ENCODE results near the gene GPX7.
"Not testable (repeated sequence)": the region's sequence is repeated elsewhere in the genome, so short reads cannot be mapped to it uniquely, and the experiment has no call there.

The GPX7 gene

DNA sequence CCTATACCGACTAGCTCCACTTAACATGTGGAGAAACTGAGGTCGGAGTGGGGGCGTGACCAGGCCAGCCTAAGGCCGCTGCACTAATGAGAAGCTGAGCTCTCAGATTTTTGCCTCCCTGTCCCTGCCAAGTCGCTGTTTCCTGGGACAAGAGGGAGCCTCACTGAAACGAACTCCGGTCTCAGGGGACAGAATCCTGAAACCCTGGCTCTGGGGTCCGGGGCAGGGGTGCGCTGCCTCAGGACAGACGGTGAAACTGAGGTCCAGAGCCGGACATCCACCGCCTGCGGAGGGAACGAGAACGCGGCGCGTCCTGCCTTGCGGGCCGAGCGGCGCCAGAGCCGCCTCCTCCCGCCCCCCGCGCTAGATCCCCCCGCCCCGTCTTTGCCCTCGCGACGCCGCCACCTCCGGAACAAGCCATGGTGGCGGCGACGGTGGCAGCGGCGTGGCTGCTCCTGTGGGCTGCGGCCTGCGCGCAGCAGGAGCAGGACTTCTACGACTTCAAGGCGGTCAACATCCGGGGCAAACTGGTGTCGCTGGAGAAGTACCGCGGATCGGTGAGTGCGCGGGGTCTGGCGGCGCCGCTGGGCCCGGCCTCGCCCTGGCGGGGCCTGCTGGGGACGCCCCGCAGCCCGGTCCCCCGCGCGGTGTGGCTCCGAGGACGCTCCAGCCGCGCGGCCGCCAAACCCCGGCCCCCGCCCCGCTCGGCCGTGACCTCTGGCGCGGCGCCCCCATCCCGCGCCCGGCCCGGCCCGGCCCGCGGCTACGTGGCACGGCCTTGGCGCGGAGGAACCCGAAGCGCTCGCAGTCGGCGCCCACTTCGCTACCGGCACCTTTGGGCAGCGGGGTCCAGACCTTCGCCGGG is at the start of gene GPX7:
TSS of gene GPX7 (plus strand) at position 381 of the 865 bp plus-strand sequence. CDS start at position 420, 39 bp downstream.
- DNase-seq (ENCODE audit: low read depth in 2 of 2) = peak; percentile 14 to 35

DNA sequence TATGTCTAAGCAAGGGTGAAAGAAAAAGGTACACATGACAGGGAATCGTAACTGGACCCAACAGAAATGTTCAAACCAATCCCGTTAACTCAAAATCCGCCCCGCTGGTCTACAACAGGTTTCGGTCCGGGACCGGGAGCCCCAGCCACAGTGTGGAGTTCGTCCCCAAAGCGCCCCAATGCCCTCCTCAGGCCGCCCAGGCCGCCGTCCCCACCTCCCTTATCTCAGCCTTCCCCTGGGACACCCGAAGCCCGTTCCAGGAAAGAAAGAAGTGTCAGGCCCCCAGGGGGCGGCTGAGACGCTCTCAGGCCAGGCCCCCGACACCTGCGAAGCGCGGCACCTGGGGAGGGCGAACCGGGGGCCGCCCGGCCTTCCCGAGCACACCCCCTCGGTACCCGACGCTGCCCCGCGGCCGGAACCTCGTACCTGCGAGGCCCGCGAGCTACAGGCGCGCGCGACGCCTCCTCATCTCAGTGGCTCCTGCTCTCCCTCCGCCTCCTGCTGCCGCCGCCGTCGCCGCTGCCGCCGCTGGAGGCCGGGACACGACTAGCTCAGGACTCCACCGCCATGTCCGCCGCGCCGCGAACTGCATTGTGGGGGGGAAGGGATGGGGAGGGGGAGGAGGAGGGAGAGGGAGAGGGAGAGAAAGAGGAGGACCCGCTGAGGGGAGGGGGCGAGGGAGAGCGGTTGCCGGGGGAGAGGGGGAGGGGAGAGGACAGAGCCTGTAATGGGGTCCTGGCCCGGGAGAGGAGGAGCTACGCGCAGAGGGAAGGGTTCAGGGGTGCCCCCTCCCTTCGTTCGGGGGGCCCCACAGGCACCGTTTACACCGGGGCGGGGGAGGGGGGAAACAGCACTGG is 49.4 kb upstream of the GPX7 start, which contains the start of gene TUT4:
TSS of gene TUT4 (minus strand) at position 588 of the 857 bp plus-strand sequence. CDS start 26,812 bp downstream, outside the sequence.
- peak; percentile 38 to 56 for DNase-seq (ENCODE audit: low read depth in 2 of 2)

DNA sequence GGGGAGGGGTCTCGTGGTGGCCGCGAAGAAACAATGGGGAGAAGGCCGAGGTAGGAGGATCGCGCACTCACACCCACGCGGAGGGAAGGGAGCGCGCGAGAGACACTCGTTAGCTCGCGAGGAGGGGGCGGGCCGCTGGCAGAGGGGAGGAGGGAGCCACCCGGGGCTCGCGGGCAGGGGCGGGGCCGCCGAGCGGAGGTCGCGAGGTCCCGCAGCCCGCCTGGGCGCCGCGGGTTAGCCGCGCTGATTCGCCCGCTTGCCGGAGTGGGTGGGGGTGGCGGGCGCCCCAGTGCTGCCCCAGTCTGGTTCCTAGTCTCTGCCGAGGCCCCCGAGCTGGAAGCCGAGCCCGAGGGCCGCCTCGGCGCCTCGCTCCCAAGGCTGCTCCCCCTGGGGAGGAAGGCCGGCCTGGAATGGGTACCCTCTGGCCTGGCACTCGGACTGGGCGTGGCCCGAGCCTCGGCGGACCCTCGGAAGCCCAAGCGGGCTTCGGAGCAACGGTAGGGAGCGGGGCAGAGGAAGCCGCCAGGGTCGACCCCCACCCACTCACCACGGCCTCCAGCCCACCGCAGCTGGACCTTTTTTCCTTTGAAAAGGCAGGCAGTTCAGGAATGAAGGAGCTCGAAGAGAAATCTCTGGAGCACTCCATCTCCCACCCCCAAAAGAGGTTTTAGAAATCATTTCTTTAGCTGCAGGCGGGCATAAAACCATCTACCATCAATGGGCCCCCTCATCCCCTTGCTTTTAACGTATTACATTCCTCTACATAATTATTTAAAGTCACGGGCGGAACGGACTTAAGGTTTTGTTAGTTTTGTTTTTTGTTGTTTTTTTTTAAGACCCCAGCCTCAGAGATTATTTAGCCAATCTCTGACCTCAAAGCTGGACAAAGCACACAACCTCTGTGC is 48.6 kb upstream of the GPX7 start:
- peak; percentile 77 to 84 for DNase-seq (ENCODE audit: low read depth in 2 of 2)

DNA sequence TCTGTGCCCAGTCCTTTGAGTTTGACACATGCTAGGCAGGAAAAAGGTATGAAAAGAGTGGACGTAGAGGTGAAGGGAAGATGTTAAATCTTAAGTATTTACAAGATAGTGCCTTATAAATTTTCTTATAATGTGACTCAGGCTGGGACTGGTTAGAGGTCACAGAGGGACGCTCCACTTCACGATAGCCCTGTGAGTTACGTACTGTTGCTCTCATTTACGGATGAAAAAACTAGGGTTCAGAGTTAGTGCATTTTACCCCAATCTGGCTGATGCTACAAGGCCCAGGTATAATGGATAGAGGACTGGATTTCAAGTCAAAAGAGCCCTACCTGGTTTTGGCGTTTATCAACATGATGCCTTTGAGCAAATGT is 47.9 kb upstream of the GPX7 start:
- DNase-seq (ENCODE audit: low read depth in 2 of 2) = no peak

DNA sequence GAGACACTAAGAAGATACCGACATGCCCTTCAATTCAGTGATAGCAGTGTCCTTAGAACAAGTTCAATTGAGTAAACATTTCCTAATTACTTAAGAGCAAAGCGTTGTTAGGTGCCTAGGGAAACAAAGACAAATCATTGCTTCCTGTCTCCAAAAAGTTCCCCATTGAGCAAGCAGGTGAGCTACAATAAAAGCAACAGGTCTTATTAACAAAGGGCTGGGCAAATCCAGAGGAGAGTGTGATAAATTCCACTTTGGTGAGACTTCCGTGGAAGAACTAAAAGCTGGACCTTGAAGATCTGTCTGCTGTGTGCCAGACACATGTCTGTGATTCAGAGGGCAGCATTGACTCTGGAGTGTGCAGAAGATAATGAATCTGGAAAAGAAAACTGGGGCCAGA is 47.4 kb upstream of the GPX7 start:
- DNase-seq (ENCODE audit: low read depth in 2 of 2) = no peak

DNA sequence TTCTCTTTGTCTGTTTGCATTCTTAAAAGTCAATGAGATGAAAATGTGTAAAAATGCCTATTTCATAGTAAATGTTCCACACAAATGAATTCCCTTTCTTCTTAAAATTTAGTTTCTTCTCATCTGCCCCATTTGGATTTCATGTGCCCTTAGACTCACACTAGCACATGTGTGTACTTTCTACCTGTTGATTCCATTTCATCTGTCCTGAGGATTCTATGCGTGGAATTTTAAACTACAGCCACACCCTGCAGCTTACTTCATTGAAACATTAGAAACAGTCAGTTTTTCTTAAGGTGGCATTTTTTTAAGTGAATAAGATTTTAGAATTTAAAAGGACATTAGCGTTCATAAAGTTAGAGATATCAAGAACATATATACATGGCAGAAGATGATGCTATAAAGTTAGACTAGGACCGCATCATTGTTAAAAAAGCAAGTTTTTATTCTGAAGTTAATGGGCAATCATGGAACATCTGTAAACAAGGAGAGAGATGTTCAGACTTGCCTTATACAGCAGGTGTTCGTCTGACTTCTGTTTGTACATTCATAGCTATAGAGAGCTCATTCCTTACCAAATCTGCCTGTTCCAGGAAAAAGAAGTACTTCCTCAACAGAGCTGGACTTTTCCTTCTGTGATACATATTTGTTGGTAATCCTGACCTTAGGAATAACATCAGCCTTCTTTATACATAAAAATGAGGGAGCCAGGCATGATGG is 45.4 kb upstream of the GPX7 start:
- no peak for DNase-seq (ENCODE audit: low read depth in 2 of 2)

DNA sequence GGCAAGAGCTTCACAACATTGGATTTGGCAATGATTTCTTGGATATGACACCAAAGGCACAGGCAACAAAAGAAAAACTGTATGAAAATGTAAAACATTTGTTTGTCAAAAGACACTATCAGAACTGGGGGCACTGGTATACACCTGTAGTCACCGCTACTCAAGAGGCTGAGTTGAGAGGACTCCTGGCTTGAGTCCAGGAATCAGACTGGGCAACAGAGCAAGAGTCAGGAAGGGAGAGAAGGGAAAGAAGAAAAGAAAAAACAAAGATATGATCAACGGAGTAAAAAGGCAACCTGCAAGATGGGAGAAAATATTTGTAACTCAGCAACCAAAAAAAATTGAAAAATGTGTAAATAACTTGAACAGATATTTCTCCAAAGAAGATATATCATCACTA is 43.2 kb upstream of the GPX7 start:
- no peak for DNase-seq (ENCODE audit: low read depth in 2 of 2)

DNA sequence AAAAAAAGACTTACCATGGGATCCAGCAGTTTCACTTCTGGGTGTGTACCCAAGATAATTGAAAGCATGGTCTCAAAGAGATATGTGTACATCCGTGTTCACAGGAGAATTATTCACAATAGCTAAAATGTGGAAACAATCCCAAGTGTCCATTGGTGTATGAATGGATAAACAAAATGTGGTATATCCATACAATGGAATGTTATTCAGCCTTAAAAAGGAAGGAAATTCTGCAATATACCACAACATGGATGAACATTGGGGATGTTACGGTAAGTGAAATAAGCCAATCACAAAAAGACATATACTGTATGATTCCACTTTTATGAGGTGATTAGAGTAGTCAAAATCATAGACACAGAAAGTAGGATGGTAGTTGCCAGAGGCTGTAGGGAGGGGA is 42.3 kb upstream of the GPX7 start:
- no peak for DNase-seq (ENCODE audit: low read depth in 2 of 2)

DNA sequence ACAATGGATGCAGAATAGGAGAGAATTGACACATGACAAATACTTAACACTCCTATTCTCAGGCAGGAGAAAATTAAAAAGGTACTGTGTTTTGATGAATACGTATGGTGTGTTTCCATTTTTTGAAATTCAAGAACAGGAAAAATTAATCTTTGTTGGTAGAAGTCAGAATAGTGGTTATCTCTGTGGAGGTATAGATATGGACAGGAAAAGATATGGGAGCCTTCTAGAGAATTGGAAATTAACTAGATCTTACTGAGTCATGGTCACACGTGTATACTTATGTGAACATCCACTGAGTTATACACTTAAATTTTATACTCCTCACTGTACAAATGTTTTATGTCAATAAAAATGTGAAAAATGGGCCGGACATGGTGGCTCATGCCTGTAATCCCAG is 39.4 kb upstream of the GPX7 start:
- no peak for DNase-seq (ENCODE audit: low read depth in 2 of 2)

DNA sequence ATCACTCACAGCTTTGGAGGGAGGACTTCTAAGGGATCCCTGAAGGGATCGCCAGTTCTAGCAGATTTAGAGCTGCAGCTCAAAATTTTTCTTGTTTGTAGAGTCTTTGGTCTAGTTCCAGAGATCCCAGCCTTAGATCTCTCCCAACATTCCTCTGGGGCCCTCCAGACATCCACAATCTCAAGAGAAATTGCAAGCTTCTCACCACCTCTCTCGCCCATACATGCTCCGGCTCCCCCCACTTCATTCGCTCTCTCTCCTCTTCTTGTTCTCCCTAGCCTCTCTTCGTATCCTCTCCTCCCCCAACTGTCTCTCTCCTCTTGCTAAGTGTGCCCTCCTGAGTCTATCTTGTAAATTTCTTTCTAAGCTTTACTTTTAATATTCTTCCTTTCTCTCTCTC is 34.2 kb upstream of the GPX7 start:
- DNase-seq (ENCODE audit: low read depth in 2 of 2) = no peak

DNA sequence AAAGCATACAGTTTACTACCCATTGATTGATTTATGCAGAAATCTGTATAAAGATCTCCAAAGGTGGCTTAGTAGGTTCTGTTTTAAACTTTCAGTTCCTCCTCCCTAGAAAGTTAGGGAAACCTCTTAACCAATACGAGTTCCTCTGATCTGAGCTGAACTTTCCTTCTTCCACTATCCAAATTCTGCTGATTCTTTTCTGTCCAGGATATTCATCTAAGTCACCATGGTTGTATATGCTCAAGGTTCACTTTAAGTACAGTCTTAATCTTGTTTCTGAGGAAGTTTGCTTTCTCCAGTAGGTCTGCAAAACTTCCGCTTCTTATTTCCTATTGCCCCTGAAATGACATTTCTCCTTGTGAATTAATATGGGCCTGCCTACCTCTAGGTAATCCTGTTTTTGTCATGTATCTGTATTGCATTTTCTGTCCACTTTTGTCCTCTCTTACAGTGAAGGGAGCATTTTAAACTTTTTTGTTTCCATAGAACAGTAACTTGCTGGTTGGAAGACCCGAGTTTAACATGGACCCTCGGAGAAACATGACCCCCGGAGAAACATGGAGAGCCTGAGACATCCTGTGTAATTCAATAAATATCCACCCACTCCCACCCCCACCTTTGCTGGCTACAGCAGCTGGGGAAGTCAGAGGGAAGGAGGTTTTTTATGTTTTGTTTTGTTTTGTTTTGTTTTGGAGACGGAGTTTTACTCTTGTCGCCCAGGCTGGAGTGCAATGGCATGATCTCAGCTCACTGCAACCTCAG is 32.5 kb upstream of the GPX7 start:
- DNase-seq (ENCODE audit: low read depth in 2 of 2) = no peak

DNA sequence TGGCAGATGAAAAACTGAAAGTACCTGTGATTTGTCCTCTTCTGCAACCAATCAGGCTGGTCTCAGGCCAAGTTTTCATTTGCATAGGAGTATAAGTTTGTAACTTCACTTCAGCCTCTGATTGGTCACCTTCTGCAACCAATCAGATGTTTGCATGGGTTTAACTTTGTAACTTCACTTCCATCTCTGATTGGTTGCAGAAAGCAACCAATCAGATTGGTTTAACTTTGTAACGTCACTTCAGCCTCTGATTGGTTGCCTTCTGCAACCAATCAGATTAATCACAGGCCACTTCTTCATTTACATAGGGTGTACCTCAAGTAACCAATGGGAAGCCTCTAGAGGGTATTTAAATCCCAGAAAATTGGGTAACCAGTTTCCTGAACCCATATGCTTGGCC is 30.4 kb upstream of the GPX7 start:
- no peak for DNase-seq (ENCODE audit: low read depth in 2 of 2)

DNA sequence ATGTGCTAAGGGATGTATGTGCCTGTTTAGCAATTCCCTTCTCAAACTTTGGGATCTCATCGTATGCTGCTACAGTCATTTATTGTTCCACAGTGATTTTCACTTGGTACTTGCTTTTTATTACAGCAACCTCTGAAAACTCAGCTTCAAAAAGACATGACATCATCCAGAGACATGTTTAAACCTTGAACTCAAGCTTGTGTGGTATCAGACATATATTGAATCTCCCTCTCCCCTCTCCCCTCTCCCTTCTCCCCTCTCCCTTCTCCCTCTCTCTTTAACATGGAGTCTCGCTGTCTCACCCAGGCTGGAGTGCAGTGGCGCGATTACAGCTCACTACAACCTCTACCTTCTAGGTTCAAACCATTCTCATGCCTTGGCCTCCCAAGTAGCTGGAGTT is 29.8 kb upstream of the GPX7 start:
- no peak for DNase-seq (ENCODE audit: low read depth in 2 of 2)

DNA sequence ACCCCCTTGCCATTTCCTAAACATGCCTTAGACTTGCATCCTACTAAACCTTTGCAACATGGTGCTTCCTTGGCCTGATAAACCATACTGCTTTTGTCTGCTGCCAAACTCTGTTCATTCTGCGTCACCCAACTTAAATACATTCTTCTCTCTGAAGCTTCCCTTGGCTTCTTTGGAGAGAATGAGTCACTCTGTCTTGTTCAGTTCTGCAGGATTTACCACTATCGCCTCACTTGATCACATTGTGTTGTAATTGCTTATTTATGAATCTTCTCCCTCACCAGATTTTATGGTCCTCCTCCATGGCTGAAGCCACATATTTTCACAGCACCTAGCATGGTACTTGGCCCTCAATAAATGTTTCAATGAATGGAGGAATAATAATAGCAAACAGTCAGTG is 27.6 kb upstream of the GPX7 start:
- DNase-seq (ENCODE audit: low read depth in 2 of 2) = no peak

DNA sequence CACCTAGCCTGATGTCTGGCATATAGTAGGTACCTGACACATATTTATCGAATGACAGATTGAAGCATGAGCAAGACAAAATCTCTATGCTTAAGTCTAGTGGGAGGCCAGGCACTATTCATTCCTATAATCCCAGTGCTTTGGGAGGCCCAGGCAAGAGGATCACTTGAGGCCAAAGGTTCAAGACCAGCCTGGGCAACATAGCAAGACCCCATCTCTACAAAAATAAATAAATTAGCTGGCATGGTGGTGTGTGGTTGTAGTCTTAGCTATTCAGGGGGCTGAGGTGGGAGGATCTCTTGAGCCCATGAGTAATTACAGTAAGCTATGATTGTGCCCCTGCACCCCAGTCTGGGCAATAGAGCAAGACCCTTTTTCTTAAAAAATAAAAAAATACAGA is 26.1 kb upstream of the GPX7 start:
- DNase-seq (ENCODE audit: low read depth in 2 of 2) = no peak

DNA sequence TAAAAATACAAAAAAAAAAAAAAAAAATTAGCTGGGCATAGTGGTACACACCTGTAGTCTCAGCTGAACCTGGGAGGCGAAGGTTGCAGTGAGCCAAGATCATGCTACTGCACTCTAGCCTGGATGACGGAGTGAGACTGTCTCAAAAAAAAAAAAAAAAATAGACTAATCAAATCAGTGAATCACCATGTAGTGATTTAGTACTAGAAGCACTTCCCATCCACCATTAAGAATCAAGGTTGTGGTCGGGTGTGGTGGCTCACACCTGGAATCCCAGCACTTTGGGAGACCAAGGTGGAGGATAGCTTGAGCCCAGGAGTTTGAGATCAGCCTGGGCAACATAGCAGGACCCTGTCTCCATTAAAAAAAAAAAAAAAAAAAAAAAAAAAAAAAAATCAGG is 24.1 kb upstream of the GPX7 start:
- DNase-seq (ENCODE audit: low read depth in 2 of 2) = not testable (repeated sequence)

DNA sequence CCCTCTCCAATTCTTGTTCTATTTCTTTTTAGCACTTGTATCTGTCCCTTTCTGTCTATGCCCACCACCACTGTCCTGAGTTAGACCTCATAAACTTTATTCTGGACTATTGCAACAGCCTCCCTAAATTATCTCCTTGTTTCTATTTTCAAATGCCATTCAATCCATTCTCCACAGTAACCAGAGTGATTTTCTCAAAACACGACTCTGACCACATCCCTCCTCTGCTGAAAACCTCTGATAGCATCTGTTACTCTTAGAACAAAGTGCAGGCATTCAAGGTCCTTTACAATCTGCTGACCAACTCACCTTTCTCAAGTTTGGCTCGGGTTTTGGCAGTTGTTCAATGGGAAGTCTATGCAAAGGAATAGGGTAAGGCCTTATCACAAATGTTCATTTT is 22.8 kb upstream of the GPX7 start:
- DNase-seq (ENCODE audit: low read depth in 2 of 2) = no peak

DNA sequence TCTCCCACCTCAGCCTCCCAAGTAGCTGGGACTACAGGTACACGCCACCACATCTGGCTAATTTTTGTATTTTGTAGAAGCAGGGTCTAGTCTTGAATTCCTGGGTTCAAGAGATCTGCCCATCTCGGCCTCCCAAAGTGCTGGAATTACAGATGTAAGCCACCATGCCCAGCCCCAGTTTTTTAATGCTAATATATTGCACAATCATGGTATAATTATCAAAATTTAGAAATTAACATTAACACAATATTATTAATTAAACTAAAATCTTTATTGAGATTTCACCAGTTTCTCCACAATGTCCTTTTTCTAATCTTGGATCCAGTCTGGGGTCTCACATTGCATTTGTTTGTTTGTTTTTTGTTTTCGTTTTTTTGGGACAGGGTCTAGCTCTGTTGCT is 21.9 kb upstream of the GPX7 start:
- no peak for DNase-seq (ENCODE audit: low read depth in 2 of 2)

DNA sequence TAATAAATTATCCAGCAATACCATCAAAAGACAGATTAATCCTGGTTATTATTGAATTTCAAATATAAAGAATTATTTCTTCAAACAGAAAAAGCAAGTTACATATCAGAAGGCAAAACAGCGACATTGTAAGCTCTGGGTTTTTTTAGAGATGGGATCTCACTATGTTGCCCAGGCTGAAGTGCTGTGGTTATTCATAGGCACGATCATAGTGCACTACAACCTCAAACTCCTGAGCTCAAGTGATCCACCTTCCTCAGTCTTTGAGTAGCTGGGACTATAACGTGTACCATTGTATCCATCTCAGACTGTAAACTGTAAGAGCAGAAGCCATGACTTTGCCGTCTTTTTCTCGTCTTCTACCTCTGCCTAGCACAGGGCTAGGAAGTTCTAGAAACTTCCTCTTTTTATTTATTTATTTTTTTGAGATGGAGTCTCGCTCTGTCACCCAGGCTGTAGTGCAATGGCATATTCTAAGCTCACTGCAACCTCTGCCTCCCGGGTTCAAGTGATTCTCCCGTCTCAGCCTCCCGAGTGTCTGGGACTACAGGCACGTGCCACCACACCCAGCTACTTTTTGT is 20.0 kb upstream of the GPX7 start:
- DNase-seq (ENCODE audit: low read depth in 2 of 2) = no peak

DNA sequence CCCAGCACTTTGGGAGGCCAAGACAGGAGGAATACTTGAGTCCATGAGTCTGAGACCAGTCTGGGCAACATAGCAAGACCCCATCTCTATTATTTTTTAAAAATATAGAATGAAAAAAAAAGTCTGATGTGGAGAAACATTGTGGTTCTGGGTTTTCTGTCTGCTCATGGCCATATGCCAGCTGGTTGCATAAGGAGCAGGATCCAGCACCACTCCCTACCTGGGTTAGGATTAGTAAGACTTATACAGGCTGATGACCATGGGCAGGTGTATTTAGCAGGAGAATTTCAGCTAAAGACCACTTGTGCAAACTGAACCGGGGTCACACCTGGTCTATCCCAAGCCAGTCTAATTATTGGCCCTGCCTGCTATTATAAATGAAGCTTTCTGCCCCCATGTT is 16.7 kb upstream of the GPX7 start:
- no peak for DNase-seq (ENCODE audit: low read depth in 2 of 2)

All from stimulated activated CD8-positive, alpha-beta memory T cell treated with anti-CD3 and anti-CD28 coated beads, Interleukin-2, amount 100 ng/mL, for 1 hour (primary cell).